Measurements from ENCODE around the gene MGST1. TPM values are rescaled to one million over a fixed set of nuclear protein-coding genes. Genes with fewer than 3 reads are reported as not detected.

The MGST1 gene
- total and polyA plus RNA-seq, 2 experiments from 2014 or later, result 44.8 to 261 TPM

- TF ChIP-seq CTCF (IDR thresholded peaks at IDR 0.05; ENCODE audit: low read depth, low read length), result no peak
- H3K27me3 ChIP-seq, result no peaks in the 10 kb centered on the region
- peaks cover 5% of the 10 kb centered on the region for H3K4me1 ChIP-seq (ENCODE audit: low read depth)
- H3K4me3 ChIP-seq, result no peak overlapping the region
- H3K9me3 ChIP-seq (ENCODE audit: low read depth), result no peaks in the 10 kb centered on the region
- no peak overlapping the region for H3K27ac ChIP-seq
- DNase-seq (ENCODE audit: low read depth in 1 of 2, low spot score in 1 of 2), result no peak
- H3K36me3 ChIP-seq, result no peaks in the 10 kb centered on the region
These were observed 22.7 kb upstream of the MGST1 start for GRCh38 chr12:16324772-16325171.

GRCh38 chr12:16325426-16325825, 22.0 kb upstream of the MGST1 start:
- H3K36me3 ChIP-seq, result no peaks in the 10 kb centered on the region
- no peak overlapping the region for H3K4me3 ChIP-seq
- no peak overlapping the region for H3K27ac ChIP-seq
- H3K9me3 ChIP-seq (ENCODE audit: low read depth), result no peaks in the 10 kb centered on the region
- H3K27me3 ChIP-seq, result no peaks in the 10 kb centered on the region
- no peak for DNase-seq (ENCODE audit: low read depth in 1 of 2, low spot score in 1 of 2)
- TF ChIP-seq CTCF (IDR thresholded peaks at IDR 0.05; ENCODE audit: low read depth, low read length), result no peak
- H3K4me1 ChIP-seq (ENCODE audit: low read depth), result peaks cover 12% of the 10 kb centered on the region

- Histone ChIP-seq H3K9me3 (ENCODE audit: low read depth) (no peaks in the 10 kb centered on the region), H3K36me3 (no peaks in the 10 kb centered on the region), H3K4me3 (no peak overlapping the region), H3K27ac (no peak overlapping the region), H3K4me1 (ENCODE audit: low read depth) (peaks cover 12% of the 10 kb centered on the region), H3K27me3 (no peaks in the 10 kb centered on the region)
- DNase-seq (ENCODE audit: low read depth in 1 of 2, low spot score in 1 of 2), result no peak
- TF ChIP-seq CTCF (IDR thresholded peaks at IDR 0.05; ENCODE audit: low read depth, low read length), result no peak
These were observed 19.5 kb upstream of the MGST1 start for GRCh38 chr12:16327963-16328362.

- Histone ChIP-seq H3K9me3 (ENCODE audit: low read depth) (no peaks in the 10 kb centered on the region), H3K27ac (no peak overlapping the region), H3K4me3 (no peak overlapping the region), H3K4me1 (ENCODE audit: low read depth) (peaks cover 12% of the 10 kb centered on the region), H3K36me3 (no peaks in the 10 kb centered on the region), H3K27me3 (no peaks in the 10 kb centered on the region)
- peak in 1 of 2 donors; percentile 29 for DNase-seq (ENCODE audit: low read depth in 1 of 2, low spot score in 1 of 2)
- TF ChIP-seq CTCF (IDR thresholded peaks at IDR 0.05; ENCODE audit: low read depth, low read length), result no peak
These were observed 17.9 kb upstream of the MGST1 start for GRCh38 chr12:16329594-16329993.

GRCh38 chr12:16330560-16330959, 16.9 kb upstream of the MGST1 start:
- H3K4me1 ChIP-seq (ENCODE audit: low read depth), result peaks cover 12% of the 10 kb centered on the region
- no peaks in the 10 kb centered on the region for H3K27me3 ChIP-seq
- H3K9me3 ChIP-seq (ENCODE audit: low read depth), result no peaks in the 10 kb centered on the region
- no peak for DNase-seq (ENCODE audit: low read depth in 1 of 2, low spot score in 1 of 2)
- TF ChIP-seq CTCF (IDR thresholded peaks at IDR 0.05; ENCODE audit: low read depth, low read length), result no peak
- no peak overlapping the region for H3K27ac ChIP-seq
- H3K4me3 ChIP-seq, result no peak overlapping the region
- H3K36me3 ChIP-seq, result no peaks in the 10 kb centered on the region

GRCh38 chr12:16331998-16332397, 15.4 kb upstream of the MGST1 start:
- no peak for TF ChIP-seq CTCF (IDR thresholded peaks at IDR 0.05; ENCODE audit: low read depth, low read length)
- H3K27ac ChIP-seq, result no peak overlapping the region
- H3K9me3 ChIP-seq (ENCODE audit: low read depth), result no peaks in the 10 kb centered on the region
- H3K27me3 ChIP-seq, result no peaks in the 10 kb centered on the region
- no peak overlapping the region for H3K4me3 ChIP-seq
- H3K4me1 ChIP-seq (ENCODE audit: low read depth), result peaks cover 12% of the 10 kb centered on the region
- no peak for DNase-seq (ENCODE audit: low read depth in 1 of 2, low spot score in 1 of 2)
- H3K36me3 ChIP-seq, result no peaks in the 10 kb centered on the region

All from cardiac muscle cell (in vitro differentiated cells and primary cell).